OCI-LY7 (cell line): ENCODE data around the gene DDT. TPM values are rescaled to one million over a fixed set of nuclear protein-coding genes. Genes with fewer than 3 reads are reported as not detected.
"Not testable (repeated sequence)": the region's sequence is repeated elsewhere in the genome, so short reads cannot be mapped to it uniquely, and the experiment has no call there.

Experiments used
- BruUV-seq: library from RNA; stranded (reverse); fragments of 400-500 nt; replicated peaks from 2 replicates; lab custom pipeline; 2021; lab: Mats Ljungman, UMichigan
- CTCF ChIA-PET: fragments of 300-600 bp; sonication (Branson Sonifier 250); formaldehyde crosslinking; loops from one replicate; lab custom pipeline; 2022; ENCODE audit warnings: antibody characterized with exemption; ENCODE audit not compliant: unreplicated experiment; lab: Charles Lee
- POLR2A ChIA-PET: fragments of 300-600 bp; sonication (Branson Sonifier 250); formaldehyde crosslinking; loops from one replicate; lab custom pipeline; 2022; ENCODE audit warnings: antibody characterized with exemption; lab: Charles Lee
- DNase-seq: peaks from one replicate; pipeline ENCODE4 v3.0.0-alpha.2; 2015; ENCODE audit warnings: low spot score
- H2AFZ ChIP-seq: fragments of 200-600 bp; sonication (generic), shearing (Covaris generic); 2 replicates; pipeline ENCODE4 v1.6.1; 2014; ENCODE audit warnings: mild to moderate bottlenecking, antibody characterized with exemption, low read length, moderate library complexity
- H3K27ac ChIP-seq: fragments of 200-600 bp; sonication (generic); 2 replicates; pipeline ENCODE4 v1.5.1; 2014; ENCODE audit warnings: mixed run types, low read depth, mild to moderate bottlenecking, moderate library complexity, low read length, inconsistent platforms; ENCODE audit not compliant: poor library complexity, severe bottlenecking
- H3K36me3 ChIP-seq: fragments of 200-600 bp; sonication (generic); 2 replicates; pipeline ENCODE4 v1.6.1; 2014; ENCODE audit warnings: mild to moderate bottlenecking, antibody characterized with exemption, low read length, moderate library complexity, mixed read lengths; ENCODE audit not compliant: insufficient read depth
- H3K4me1 ChIP-seq: fragments of 200-600 bp; sonication (generic); 2 replicates; pipeline ENCODE4 v1.5.1; 2014; ENCODE audit warnings: mild to moderate bottlenecking, low read length; ENCODE audit not compliant: insufficient read depth, poor library complexity, severe bottlenecking
- H3K4me2 ChIP-seq: fragments of 200-600 bp; sonication (generic); 2 replicates; pipeline ENCODE4 v1.6.1; 2014; ENCODE audit warnings: mild to moderate bottlenecking, low read length
- H3K4me3 ChIP-seq: fragments of 200-600 bp; sonication (generic); 2 replicates; pipeline ENCODE4 v1.5.1; 2014; ENCODE audit warnings: mild to moderate bottlenecking, low read depth, low read length; ENCODE audit not compliant: poor library complexity, severe bottlenecking
- H3K79me2 ChIP-seq: fragments of 200-600 bp; sonication (generic); 2 replicates; pipeline ENCODE4 v1.6.1; 2016; ENCODE audit warnings: low read depth, mild to moderate bottlenecking, low read length, moderate library complexity, mixed read lengths; ENCODE audit not compliant: insufficient read depth
- H3K9me2 ChIP-seq: fragments of 200-600 bp; sonication (generic); 2 replicates; pipeline ENCODE4 v1.6.1; 2016; ENCODE audit warnings: mild to moderate bottlenecking, low read length, mixed read lengths; ENCODE audit not compliant: insufficient read depth
- H3K9me3 ChIP-seq: fragments of 200-600 bp; sonication (generic); 2 replicates; pipeline ENCODE4 v1.6.1; 2014; ENCODE audit warnings: mild to moderate bottlenecking, mixed run types, low read length, mixed read lengths
- H4K20me1 ChIP-seq: fragments of 200-600 bp; sonication (generic); 2 replicates; pipeline ENCODE4 v1.6.1; 2014; ENCODE audit warnings: mild to moderate bottlenecking, antibody characterized with exemption, low read length, moderate library complexity, mixed read lengths; ENCODE audit not compliant: insufficient read depth
- CTCF ChIP-seq: fragments of 200-600 bp; sonication (generic); conservative IDR thresholded peaks from 2 replicates; pipeline ENCODE4 v1.5.1; 2014; ENCODE audit warnings: mild to moderate bottlenecking, antibody characterized with exemption, low read length, moderate library complexity, mixed read lengths
- EZH2phosphoT487 ChIP-seq: fragments of 200-600 bp; sonication (generic); IDR thresholded peaks from 2 replicates; pipeline ENCODE4 v1.6.1; 2018; ENCODE audit warnings: low read depth, borderline replicate concordance, mild to moderate bottlenecking, mixed run types, antibody characterized with exemption, low read length, moderate library complexity, mixed read lengths
- intact Hi-C: fragments of 100-400 bp; cut with micrococcal nuclease; formaldehyde crosslinking; loops from one replicate; pipeline ENCODE4 v1.10.0; 2022; ENCODE audit not compliant: unreplicated experiment
- total RNA-seq, 2 experiments: library from RNA; depleted of rRNA in 1 of 2; stranded (reverse); fragments of >200 nt in 1 of 2; shearing (Covaris generic) in 1 of 2; gene quantifications; 2 replicates each; pipeline ENCODE4 v1.2.3, GENCODE V29; 2014 to 2022

Gene DDT
- total RNA-seq, 2 experiments from 2014 or later: 182 to 252 TPM

DNA sequence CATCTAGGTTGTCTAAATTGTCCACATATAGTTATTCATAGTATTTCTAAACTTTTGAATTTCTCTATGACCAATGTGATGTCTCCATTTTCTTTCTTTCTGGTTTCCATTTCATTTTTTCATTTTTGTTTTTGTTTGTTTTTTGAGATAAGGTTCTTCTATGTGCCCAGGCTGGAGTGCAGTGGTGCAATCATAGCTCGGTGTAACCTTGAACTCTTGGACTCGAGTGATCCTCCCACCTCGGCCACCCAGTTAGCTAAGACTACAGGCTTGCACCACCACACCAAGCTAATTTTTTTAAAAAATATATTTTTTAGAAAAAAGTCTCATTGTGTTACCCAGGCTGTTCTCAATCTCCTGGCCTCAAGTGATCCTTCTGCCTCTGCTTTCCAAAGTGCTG is 22.9 kb upstream of the DDT start:
- POLR2A ChIA-PET: no interaction called here
- no peak overlapping the region for H3K27ac ChIP-seq
- no peaks in the 10 kb centered on the region for H3K4me1 ChIP-seq
- no peak overlapping the region for H2AFZ ChIP-seq
- no peak for TF ChIP-seq CTCF
- no peak for TF ChIP-seq EZH2phosphoT487
- no peaks in the 10 kb centered on the region for H3K79me2 ChIP-seq
- no TSS peak for BruUV-seq
- H3K9me2 ChIP-seq: no peaks in the 10 kb centered on the region
- CTCF ChIA-PET: no interaction called here
- H3K36me3 ChIP-seq: no peaks in the 10 kb centered on the region
- intact Hi-C loops: no loop called here
- no peak overlapping the region for H3K4me3 ChIP-seq
- DNase-seq: no peak
- no peak overlapping the region for H3K4me2 ChIP-seq
- no peaks in the 10 kb centered on the region for H4K20me1 ChIP-seq
- H3K9me3 ChIP-seq: no peaks in the 10 kb centered on the region

- intact Hi-C loops: loop anchor here (5.0 kb wide), 1 partner anchor 41 kb away; no protein-coding TSS in a partner anchor
- H4K20me1 ChIP-seq, H3K27ac ChIP-seq, BruUV-seq, H3K79me2 ChIP-seq, H3K9me3 ChIP-seq, H3K36me3 ChIP-seq, H3K4me3 ChIP-seq, H3K9me2 ChIP-seq, H3K4me2 ChIP-seq, POLR2A ChIA-PET, H3K4me1 ChIP-seq, CTCF ChIA-PET: not testable (repeated sequence)
- H2AFZ ChIP-seq: peak overlapping the region; percentile 64; the same call in 1 of the 2 replicates
- DNase-seq: peak; percentile 40
Observed at GRCh38 chr22:23993581-23994177, 19.4 kb upstream of the DDT start.

DNA sequence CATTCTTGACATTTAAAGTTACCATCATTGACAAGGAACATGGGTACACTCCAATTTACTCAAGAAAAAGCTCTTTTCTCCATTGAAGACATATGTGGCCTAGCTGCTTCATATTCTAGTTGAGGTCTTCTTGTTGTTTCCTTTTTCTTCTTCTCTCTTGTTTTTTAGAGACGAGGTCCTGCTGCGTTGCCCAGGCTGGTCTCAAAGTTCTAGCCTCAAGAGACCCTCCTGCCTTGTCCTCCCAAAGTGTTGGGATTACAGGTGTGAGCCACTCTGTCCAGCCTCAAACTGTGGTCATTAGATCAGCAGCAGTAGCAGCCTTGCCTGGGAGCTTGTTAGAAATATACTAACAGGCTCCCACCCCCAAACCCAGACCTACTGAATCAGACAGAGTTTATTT is 18.8 kb upstream of the DDT start:
- H3K4me1 ChIP-seq, H4K20me1 ChIP-seq, H3K4me2 ChIP-seq, H3K9me2 ChIP-seq, CTCF ChIA-PET, BruUV-seq, H3K27ac ChIP-seq, H3K9me3 ChIP-seq, H3K36me3 ChIP-seq, DNase-seq, H3K4me3 ChIP-seq, H3K79me2 ChIP-seq: not testable (repeated sequence)
- peak overlapping the region; percentile 64; the same call in 1 of the 2 replicates for H2AFZ ChIP-seq
- POLR2A ChIA-PET: interaction anchor here (0.6 kb wide), 1 partner anchor 181 kb away, joined by 4 read pairs; no protein-coding TSS in a partner anchor
- intact Hi-C loops: loop anchor here (5.0 kb wide), 1 partner anchor 41 kb away; no protein-coding TSS in a partner anchor

GRCh38 chr22:23989583-23990244 is 15.5 kb upstream of the DDT start:
- H2AFZ ChIP-seq, POLR2A ChIA-PET, H3K27ac ChIP-seq, H3K79me2 ChIP-seq, BruUV-seq, H3K36me3 ChIP-seq, H3K4me3 ChIP-seq, DNase-seq, CTCF ChIA-PET, H3K9me3 ChIP-seq, H4K20me1 ChIP-seq, H3K4me1 ChIP-seq, H3K9me2 ChIP-seq, H3K4me2 ChIP-seq: not testable (repeated sequence)
- intact Hi-C loops: loop anchor here (5.0 to 10.0 kb wide), 3 partner anchors 37 to 255 kb away; partner anchors contain the start of gene GGT5

DNA sequence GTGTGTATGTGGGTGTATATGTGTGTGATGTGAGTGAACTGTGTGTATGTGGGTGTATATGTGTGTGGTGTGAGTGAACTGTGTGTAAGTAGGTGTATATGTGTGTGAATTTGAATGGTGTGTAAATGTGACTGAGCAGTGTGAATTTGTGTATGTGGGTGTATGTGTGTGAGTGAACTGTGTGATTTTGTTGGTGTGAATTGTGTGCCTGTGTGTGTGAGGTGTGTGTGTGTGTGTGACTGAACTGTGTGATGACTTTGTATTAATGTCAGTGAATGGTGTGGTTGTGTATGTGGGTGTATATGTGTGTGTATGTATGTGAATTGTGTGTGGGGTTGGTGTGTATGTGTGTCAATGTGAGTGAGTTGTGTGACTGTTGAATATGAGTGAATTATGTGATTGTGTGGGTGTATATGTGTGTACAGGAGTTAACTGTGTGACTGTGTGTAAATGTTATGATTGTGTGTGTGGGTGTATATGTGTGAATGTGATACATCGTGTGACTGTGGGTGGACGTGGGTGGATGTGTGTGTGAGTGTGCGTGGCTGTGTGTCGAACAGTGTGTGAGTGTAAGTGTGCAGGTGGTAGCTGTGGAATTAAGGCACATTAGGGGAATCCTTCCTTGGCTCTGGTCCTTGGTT is 12.4 kb upstream of the DDT start:
- H3K4me3 ChIP-seq, DNase-seq, BruUV-seq, POLR2A ChIA-PET, H4K20me1 ChIP-seq, CTCF ChIA-PET, H3K9me2 ChIP-seq, H3K4me2 ChIP-seq, H3K79me2 ChIP-seq, H3K4me1 ChIP-seq, H3K27ac ChIP-seq, H2AFZ ChIP-seq, H3K9me3 ChIP-seq, H3K36me3 ChIP-seq: not testable (repeated sequence)
- intact Hi-C loops: loop anchor here (5.0 to 10.0 kb wide), 2 partner anchors 191 to 258 kb away; partner anchors contain the start of gene GGT5
